ENCODE data around the gene ZBTB20.
"Not testable (repeated sequence)": the region's sequence is repeated elsewhere in the genome, so short reads cannot be mapped to it uniquely, and the experiment has no call there.

Gene ZBTB20

DNA sequence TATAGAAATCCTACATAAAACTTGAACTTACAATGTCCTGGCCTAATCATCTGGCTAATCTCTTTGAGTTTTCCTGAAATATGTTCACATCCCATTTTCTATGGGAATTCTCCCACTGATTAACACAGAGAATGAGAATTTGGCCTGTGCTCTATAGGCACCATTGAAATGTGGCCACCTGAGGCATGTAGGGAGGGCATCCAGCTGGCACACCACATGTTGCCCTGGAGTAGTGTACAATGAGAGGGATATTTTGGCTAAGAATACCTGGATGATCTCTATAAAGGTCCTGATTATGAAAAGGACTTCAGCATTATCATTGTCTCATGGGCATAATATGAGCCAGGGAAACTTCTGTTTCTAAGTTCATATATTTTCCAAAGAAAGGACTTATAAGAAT is 324.0 kb downstream of the ZBTB20 start:
- no peak for DNase-seq

DNA sequence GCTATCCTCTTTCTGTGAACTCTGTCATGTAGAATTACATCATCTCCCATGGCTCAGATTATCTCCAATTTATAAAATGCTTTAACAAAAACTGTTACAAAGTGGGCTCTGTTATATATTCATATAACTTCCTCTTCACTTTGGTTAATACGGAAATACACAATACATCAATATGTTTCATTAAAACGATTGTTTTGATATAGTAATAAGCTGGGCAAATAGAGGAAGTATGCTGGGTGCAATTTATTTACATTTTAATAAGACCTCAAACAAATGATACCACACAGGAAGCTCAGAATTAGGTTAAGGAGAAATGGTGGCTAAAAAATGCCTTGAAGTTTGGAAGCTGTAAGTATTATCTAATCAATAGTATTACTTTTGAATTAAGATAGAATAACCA is 331.0 kb downstream of the ZBTB20 start:
- no peak for DNase-seq

DNA sequence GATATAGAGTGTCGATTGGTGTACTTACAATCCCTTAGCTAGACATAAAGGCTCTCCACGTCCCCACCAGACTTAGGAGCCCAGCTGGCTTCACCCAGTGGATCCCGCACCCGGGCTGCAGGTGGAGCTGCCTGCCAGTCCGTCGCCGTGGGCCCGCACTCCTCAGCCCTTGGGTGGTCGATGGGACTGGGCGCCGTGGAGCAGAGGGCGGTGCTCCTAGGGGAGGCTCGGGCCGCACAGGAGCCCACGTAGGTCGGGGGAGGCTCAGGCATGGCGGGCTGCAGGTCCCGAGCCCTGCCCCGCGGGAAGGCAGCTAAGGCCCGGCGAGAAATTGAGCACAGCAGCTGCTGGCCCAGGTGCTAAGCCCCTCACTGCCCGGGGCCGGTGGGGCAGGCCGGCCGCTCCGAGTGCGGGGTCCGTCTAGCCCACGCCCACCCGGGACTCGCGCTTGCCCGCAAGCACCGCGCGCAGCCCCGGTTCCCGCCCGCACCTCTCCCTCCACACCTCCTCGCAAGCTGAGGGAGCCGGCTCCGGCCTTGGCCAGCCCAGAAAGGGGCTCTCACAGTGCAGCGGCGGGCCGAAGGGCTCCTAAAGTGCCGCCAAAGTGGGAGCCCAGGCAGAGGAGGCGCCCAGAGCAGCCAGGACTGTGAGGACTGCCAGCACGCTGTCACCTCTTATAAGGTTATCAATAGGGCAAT is 334.4 kb downstream of the ZBTB20 start:
- DNase-seq: not testable (repeated sequence)

DNA sequence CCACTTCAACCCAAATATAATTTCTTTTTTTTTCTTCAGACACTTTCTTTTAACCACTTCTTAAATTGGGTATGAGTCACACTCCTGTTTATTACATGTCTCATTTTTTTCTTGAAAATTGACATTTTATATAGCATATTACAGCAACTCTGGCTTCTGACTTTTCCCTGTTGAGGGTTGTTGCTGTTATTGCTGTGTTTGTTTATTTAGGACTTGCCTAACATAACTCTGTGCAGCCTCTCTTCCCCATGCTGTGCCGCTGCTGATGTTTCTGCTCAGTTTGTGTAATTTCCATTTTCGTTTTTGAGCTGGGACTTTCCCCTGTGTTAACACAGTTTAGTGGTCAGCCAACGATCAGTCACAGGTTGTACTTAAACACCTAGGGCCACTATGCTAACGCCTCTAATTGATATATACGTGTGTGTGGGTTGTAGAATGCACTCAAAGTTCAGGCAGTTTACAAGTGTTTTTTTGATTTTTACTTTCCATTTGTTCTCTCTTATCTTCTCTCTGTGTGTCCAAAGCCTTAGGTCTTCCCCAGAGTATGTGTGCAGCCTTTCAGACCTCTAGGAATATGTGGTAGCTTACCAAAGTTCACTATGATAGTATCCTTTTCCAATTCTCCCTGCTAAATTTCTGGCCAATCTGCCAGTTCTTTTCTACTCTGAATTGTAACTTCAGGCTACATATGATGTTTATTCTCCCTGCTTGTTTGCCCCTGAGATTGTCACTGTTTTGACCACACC is 337.2 kb downstream of the ZBTB20 start:
- peak; percentile 6 for DNase-seq

DNA sequence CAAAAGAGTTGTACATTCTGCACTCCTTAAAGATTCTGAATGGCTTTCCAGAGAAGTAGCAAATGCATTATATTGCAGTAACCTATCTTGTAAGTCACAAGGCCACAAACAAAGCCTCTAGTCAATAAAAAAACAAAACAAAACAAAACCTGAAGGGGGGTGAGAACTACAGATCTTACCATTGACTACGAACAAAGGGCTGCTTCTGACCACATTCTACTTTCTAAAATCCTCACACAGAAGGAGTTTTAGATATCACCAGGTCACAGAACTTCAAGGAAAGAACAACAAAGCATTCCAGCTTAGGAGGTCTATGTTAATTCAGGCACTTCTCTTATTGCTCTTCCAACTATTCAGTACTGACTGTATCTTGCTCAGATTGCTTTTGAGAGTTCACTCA is 343.0 kb downstream of the ZBTB20 start:
- no peak for DNase-seq

DNA sequence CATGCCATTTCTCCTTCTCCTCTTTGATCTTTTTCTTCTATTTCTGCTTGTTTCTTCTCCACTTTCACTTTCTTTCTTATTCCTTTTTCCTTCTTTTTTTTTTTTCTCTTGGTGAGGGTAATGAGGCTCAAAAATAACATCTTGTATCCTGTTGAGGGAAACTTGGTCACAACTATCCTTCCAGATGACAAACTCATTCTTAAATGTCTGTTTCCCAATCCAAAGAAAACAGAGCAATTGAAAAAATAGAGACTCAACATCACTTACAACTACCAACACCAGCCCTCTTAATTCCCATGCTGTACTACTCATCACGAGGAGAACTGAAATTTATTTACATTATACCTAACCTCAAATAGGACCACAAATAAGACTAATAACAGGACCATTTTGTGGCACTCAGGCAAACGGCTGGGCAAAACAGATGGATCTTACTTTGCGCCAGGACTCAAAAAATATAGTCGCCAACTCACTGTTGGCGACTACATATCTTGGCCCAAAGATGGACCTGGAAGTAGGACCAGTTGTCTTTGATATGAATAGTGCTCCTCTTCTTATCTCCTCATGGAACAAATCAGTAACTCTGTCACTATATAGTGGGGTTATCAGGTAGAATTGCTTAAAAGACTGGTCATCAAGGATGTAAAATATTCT is 343.9 kb downstream of the ZBTB20 start:
- DNase-seq: no peak

DNA sequence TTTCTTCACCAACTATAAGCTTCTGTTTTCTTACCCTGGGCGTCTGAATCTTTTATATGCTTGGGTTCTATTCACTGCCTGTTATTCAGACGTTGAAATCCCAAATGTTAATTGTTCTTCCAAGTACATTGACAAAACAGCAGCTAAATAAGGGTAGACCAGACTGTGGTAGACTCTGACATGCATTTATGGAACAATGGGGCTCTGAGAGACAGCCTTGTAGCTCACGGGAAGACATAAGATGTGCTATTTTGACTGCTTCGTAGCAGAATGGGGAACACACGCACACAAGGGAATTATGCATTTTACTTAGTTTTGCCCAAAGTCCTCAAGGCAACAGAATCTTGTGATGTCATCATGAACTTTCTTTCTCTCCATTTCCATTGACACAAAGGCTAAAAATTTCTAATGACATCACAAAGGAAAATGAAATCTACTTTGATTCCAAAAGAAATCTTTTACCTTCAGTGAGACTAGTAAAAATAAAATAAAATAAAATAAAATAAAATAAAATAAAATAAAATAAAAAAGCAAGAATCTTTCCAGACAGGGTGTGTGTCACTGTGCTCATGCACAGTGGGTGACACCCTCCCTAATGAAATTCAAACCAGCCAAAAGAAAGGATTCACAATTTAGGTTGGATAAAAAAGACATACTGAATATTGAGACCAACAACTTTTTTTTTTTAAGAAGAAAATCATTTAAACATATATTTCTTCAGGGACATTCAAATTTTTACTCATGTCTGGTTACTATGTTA is 346.6 kb downstream of the ZBTB20 start:
- DNase-seq: no peak

DNA sequence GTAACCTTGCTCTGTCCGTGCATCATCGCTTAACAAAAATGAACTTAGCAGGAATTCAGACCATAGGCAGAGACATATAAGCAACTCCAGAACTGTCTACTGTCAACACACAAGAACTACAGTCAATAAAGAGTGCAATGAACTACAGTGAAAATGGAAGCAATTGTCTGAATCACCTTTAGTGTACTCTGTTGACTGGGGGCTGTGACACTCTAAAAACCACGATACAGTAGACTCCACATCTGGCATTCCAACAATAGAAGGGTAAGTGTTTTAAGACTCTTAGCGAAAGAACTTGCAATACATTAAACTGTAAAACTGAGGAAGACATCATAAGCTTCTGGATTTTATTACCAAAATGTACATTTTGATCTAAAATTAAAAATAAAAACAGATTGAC is 347.3 kb downstream of the ZBTB20 start:
- DNase-seq: no peak

DNA sequence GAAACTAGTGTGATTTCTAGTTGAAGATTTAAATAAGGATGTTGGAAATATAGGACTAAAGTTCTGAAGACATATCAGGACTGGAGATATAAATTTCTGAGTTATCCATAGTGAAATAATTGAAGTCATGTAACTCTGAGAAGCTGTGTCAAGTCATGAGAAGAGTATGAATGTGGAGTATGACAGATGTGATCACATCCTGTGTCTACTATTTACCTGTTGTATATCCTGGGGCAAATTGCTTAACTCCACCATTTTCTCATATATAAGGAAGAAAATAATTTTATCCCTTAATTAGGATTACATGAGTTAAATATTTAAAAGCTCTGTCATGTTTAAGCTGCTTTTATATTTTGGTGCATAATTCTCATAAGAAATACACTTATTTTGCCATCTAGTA is 350.3 kb downstream of the ZBTB20 start:
- DNase-seq: no peak

DNA sequence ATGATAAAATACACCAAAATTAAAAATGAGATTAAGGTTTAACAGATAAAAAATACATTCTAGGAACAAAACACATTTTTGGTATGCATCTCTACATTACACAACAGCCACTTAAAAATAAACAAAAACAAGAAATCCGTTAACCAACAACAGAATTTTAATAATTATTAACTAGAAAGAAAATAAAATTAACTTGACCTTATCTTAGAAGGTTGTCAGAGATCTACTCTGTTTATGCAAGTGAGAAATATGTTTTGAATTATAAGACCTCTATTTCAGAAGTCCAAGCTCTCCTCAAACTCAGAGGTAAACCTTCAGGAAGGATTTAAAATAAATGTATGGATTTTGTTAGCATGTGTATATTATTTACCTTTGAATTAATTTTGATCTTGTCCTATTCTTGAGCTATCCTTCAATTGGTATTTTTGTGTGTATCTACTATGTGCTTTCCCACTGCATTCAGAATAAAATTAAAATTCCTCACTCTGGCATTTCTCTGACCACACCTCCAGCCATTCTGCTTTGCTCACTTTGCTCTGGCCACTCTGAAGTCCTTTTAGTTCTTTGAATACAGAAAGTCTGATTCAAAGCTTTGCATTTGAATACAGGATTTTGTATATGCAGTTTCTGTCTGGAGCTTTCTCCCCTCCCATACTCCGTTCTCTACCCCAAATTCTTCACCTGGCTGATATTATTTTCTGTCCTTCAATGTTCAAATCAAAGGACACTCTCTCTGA is 352.0 kb downstream of the ZBTB20 start:
- no peak for DNase-seq

DNA sequence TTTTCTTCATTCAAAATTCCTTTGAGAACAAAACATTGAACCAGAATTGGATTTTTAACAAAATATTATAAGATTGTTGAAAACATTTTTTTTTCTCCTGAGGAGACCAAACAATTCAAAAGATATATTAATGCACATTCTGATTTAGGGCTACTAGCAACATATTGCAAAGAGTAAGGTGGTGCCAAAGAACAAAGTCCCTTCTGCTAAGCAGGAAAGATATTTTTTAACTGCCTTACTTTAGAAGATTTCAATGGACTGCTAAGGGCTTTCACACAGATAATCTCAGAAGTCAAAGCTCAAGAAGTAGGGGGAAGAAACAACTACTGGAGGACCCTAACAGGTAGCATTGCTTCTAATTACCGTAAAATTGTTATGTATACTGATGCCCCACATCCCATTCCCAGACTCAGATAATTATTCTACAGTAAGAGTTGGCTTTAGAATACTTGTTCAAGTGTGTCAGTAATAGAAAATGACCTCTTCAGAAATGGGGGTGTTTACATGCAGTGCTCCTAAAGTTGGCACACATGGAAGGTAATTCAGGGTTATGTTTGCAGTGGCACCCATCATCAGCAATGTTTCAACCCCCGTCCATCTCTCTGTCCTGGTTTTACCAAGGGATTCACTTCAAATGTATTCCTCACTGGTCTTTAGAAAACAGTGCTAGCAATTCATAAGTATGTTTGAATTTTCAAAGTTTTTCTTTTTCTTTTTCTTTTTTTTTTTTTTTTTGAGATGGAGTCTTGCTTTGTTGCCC is 354.7 kb downstream of the ZBTB20 start:
- DNase-seq: no peak

DNA sequence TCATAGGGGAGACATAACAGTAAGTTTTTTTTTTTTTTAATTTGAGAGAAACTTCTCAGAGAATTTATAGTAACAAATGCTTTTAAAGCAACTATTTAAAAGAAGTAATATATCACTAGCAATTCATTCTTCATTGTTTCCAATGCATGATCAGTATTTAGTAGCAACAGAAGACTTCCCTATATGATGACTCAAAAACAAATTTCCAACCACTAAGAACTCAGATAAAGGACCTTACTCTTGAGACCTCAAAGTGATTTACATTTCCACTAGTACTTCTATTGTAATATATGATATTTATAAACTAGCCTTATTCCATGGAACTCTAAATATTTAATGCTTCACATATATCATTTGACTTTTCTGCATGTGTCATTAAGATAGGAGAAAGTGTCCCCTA is 356.3 kb downstream of the ZBTB20 start:
- DNase-seq: no peak

DNA sequence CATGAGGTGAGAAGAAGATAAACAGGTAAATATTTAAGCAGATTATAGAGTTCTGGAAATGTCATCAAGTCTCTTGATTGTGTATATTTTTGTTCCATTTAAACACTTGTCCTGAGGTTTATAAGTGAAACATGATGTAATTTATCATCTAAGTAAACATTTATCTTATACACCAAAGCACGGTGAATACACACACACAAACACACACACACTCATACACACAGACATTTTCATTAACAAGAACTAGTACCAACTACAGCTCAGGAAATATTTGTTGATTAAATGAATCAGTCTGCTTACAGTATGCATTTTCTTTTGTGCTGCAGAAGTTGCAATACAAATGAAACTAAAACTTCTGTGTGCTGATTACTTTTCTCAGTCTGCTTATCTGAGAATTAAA is 357.3 kb downstream of the ZBTB20 start:
- DNase-seq: no peak

DNA sequence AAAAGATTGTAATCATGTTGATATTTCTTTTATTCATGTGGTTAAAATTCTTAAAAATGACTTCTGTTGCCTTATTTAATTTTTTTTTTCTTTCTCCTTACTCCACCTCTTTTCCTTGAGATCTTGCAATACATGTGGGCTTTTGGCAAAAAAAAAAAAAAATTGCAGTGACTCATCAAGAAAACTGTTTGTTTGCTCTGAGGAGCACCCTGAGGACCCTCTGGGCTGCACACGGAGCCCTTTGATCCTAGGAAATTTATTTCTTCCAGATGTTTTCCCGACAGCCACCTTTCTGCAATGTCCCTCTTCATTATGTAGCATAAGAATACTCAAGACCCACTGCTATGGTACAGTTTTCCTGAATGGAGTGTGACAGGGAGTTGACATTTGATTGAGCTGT is 371.7 kb downstream of the ZBTB20 start:
- DNase-seq: peak; percentile 60

DNA sequence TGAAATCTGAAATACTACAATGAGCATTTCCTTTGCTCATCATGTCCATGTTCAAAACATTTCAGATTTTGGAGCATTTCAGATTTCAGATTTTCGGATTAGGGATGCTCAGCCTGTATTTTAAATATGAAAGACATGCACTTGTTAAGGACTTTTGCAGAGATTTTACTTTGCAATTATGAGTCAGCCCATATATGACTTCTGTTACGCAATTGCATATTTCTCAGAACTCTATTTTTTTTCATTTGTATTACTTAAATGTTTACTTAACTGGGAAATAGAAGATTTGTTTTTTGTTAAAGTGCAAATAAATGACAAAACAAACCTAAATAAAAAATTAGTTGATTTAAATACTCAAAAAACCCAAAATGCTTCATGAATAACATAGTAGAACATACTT is 376.2 kb downstream of the ZBTB20 start:
- peak; percentile 50 for DNase-seq

DNA sequence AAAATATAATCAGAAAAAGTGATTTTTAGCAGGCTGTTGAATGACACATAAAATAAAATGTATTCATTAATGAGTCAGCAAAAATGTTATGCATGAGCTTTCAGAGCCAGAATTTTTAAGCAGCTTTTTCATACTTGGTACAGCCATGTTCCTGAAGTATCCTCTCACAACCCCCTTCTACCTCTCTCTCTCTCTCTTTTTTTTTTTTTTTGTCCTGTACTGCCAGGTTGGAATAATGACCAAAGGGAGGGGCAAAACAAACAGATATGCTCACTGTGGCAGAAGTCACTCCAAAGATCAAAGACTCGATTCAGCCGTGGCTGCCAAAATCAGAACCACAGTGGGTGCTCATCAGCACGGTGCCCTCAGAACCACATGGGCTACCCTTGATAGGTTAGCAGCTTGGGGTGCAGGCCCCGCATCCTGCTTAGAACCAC is 383.0 kb downstream of the ZBTB20 start:
- DNase-seq: peak; percentile 14

DNA sequence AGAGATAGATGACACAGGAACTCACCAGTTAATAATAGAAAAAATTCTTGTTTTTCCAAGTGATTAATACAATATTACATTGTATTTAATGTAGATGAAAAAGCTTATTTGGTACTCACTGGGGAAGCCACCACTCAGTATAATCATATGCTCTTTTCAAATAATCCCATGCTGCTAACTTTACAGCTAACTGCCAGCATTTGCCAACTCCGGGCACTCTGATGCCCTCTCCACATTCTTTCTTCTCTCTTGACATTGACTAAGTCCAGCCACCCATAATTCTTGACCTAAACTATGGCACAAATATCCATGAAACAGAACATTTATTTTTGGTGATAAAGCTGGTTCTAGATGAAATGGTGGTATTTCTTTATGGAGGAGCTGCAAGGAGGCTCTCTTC is 384.9 kb downstream of the ZBTB20 start:
- no peak for DNase-seq

DNA sequence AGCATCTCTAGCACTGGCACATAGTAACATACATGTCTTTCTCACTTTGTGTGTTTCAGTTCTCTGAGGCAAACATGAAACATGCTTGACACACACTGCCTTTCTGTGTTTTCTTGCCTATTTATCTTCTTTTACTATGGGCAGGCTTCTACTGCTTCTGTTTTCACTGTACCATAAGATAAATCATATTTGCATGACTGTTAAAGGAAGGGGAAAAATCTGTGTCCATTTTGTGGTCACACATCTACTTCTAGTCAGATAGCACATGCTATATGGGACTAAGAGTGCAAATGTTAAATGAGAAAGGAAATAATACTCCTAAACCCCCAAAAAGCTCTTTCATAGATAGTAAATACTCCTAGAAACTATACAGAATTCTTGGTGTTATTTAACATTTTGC is 386.4 kb downstream of the ZBTB20 start:
- no peak for DNase-seq

DNA sequence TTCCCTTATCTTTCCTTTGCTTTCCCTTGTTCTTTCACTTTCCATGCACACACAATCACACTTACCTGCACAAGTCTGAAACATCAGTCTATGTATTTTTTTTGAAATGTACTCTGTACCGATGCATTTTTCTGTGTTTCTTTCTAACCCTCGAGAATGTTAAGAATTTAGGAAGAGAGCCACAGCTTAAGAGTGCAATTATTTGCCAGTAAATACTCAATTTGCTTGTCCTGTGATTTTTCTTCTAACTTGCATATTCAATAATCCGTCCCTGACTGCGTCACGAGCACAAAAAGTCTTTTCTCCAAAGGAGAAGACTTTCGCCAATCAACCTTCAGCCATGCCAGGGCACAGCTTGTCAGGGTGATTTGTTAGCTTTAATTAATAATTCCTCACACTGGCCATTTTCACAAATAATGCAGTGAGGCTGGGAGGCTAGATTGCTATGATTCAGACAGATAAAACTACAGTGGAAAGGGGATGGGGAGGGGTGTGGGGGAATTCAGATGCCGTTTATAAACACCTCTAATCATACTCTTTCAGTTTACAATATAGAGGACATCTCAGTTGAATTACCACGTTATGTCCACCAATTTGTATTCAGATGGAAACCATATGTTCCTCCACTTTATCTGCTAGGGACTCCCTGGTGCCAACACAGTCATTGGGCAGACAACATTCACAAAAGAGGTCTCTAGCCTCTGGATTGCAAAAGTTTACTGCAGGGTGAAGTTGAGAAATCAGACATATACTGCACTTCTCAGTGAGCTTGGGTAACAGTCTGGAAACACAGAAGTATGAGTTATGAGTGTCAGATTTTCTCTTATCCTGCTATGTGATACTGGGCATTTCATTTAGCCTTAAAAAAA is 388.0 kb downstream of the ZBTB20 start:
- DNase-seq: peak; percentile 53

DNA sequence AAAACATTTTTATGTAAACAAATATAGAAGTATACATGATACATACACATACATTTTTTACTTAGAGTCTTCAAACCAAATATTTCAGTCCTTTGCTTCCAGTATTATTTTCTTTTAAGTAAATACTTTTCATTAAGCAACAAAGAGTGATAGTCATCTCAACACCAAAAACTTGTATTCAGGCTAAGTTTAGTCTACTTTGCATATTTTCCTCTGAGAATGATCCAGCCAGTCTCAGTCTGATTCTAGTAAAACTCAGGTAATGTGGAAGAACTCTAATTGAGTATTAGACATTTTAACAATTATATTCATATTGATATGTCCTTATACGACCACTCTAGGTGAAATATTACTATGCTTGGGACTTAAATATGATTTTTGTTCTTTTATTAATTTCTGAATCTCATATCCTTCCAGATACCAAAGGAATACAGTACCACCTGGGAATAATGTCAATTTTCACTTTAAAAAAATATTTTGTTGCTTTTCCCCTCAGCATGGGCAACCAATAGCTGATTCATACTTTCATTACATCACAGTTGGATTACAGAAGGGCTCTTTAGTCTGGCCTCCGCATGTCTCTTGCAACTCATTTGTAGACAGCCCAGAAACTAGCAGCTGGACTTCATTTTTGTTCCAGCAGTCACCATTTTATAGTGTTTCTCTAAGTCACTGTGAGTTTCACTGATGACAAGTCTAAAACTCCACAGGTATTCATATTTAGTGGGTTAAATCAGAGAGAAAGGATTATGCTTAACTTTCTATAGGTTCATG is 390.4 kb downstream of the ZBTB20 start:
- DNase-seq: peak; percentile 48

Measured in EL (cell line).